GM18502 (cell line): ENCODE data around the gene TNRC6C.

Experiments
- ATAC-seq: cut with Tn5 transposase; IDR thresholded peaks from one replicate; pipeline ENCODE4 v1.9.1; 2021; ENCODE audit warnings: mild to moderate bottlenecking; ENCODE audit not compliant: unreplicated experiment, poor library complexity

TNRC6C gene

DNA sequence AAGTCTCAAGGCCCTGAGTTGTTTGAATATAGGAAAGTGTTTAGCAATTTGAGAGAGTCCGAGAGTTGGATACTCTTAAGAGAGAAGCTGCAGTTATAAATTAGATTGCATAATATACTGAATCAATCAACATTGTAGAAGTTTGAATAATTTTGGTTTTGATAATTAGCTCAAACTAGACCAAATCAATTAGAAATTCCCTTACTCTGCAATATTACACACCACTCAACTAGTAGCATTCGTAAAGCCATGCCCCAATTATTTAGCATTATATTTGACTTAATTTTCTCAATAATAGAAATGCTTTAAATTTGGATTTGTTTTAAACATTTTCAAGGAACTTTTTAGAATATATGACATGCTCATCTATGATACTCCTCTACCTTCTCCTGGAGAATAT is 49.1 kb downstream of the TNRC6C start:
- no peak for ATAC-seq

DNA sequence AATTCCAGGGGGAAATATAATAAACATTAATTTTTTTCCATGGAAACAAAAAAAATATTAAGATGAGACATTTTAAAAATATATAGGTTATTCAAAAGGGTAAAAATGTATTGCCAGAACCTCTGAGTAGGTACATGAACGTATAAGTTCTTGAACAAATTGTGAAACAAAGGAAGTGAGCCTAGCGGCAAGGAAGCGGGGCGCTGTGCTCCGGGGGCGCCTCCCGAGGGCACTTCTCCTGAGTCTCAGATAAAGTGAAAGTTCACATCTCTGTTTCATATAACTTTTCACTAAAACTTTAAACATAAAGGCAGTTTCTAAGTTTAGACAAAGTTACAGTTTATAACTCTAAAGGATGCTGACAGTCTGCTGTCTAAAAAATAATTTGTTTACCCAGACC is 52.3 kb downstream of the TNRC6C start:
- ATAC-seq = no peak

DNA sequence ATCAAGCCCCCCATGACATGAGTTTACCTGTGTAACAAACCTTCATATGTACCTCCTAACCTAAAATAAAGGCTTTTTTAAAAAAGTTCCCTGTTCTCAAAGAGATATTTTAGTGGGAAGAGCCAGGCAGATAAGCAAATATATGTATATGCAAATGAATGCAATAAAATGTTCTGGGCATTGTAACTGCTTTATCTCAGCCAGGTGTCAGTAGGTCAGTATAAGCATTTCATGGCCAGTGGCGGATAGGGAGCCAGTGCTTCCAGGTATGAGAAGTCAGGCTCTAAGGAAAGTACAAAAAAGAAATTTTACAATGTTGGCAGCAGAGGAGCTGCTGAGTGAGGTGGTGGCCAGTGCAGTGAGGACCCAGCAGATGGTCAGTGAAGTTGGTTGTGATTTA is 53.9 kb downstream of the TNRC6C start:
- ATAC-seq = no peak

DNA sequence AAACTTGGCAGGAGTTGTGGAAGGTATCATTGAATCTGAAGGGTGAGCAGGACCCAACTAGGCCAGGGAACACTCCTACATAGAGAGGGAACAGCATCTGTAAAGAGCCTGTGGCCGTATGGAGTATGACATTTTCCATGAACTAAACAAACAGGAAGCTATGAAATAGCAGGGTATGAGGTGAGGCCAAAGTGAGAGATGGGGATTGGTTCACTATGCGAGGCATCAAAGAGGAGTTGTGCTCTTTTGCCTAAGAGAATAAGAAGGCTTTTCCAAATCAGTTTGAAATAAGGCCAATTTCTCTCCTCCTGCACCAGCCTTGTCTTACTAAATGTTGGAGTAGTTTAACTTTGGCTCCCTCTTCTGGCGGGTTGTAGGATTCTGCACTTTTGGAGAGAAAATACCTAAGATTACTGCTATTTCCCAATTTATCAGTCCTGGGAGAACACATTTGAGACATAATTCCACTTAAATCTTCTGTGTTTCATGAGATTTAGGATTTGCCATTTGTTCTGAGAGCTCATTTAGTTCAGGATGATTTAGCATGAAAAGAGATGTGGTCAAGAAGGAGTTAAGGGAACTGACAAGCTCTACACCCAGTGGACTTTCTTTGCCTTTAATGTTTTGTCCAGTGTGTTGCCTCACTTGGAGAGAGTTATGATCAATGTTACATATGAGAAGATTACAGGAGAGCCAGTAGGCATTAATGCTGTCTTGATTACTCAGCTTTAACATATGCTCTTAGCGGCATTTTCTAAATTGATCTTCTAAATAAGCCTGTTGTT is 55.4 kb downstream of the TNRC6C start:
- ATAC-seq = no peak

DNA sequence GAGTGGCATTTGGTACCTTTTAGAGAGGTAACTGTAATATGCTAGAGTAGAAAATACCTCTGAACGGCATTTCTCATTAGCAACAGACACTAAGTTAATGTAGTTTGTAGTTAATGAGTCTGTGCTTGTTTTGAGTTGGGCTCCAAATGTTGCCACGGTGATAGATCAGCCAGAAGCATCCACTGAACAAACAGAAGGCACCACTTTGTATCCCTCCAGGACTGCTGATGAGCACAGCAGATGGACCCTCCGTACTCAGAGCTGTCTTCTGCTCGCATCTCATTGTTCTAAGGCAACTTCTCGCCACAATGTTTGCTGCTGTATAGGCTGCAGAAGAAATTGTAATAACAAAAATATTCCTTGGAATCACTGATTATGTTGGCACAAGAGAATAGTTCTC is 56.1 kb downstream of the TNRC6C start:
- ATAC-seq = no peak

DNA sequence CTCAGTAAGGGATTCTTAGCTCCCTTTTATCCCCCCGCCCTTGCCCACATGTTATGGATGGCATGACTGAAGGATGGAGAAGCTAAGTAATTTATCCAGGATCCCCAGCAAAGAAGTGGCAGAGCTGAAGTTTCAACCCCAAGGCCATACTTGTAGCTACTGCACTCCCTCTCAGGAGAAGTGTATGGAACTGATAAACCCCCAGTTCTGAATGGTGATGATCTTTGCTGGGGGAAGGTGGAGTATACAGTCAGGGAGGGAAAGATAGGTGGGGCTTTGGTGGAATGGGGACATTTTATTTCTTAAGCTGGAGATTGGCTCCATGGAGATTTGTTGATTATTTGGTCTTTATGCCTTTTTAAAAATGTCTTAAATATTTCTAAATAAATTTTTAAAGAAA is 58.3 kb downstream of the TNRC6C start:
- ATAC-seq = no peak

DNA sequence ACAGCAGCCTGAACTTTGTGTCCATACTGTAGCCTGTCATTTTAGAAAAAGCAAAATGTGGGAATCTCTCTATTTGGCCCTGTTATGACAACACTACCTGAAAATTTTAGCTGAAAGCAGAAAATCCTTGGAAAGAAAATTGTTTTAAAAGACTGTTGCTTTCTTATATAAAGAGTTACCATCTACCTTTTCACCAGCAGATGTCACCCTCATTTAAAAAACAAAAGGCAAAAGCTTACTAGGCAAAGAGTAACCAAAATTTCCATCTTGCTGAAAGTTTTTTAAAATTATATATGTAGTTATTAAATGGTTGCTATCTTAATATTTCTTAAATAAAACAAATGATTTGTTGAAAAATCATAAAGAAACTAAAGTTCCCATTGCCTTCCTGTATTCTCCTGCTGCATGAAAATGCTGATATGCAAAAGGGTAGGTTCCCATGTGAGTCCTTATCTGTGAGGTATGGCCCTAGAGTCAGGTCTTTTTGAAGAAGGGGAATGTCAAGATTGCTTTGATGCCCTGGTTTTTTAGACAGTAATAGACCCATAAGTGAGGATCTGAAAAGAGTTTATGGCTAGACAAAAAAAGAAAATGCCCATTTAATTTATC is 61.0 kb downstream of the TNRC6C start:
- no peak for ATAC-seq

DNA sequence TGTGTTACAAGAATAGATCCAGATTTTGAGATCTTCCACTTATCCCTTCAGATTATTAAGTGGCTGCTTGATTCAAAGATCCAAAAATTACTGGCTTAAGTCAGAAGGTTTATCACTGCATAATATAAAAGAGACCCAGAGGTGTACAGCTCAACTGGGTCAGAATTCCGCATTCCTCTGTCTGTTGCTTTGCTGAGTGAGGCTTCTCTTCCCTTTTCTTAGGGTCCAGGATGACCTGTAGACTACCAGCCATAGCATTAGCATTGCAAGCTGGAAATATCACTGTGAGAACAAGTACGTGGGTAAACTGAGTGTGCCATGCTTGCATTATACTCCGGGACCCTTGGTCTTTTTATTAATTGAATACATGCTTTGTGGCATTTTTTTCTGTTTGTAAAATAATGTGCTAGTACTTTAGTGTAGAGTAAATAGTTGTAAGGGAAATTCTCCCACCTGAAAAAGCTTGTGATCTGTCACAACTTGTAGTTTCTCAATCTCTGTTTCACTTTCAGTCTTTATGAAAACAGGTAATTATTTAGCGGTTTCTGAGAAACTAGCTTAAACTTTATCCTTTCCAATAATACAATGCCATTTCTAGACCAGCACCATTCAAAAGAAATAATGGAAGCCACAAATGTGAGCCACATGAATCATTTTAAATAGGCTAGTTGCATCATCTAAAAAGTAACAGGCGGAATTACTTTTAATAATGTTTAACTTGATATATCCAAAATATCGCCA is 61.6 kb downstream of the TNRC6C start:
- peak; percentile 45 for ATAC-seq

DNA sequence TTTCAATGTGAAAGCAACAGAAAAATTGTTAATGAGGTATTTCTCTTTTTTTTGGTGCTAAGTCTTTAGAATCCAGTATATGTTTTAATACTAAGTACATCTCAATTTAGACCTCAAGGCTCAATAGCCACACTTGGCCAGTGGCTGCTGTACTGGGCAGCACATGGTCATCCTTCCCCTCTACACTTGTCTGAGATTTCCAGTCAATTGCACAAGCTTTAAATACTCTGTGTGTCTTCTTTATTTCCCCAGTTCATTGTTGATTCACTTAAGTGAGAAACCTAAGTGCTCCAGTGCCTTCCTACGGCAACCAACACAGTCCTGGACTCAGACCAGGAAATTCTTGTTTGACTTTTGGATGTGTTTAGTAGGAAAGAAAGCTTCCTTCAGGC is 62.2 kb downstream of the TNRC6C start:
- ATAC-seq = no peak

DNA sequence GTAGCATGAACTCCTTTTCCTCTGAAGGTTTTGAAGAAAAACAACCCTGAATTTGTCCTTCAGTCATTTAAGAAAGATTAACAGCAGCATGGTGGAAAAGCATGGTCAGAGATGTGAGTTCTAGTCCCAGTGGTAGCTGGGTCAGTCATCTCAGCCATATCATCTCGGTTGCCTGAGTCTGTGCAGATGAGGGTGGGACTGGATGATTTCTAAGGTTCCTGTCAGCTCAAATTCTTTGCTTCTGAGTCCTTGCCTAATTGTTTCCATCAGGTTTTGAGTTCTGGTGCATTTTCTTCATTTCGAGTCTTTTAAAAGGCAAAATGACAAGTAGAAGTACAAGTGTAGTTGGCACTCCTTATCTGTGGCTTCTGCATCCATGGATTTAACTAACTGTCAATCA is 63.9 kb downstream of the TNRC6C start:
- no peak for ATAC-seq

DNA sequence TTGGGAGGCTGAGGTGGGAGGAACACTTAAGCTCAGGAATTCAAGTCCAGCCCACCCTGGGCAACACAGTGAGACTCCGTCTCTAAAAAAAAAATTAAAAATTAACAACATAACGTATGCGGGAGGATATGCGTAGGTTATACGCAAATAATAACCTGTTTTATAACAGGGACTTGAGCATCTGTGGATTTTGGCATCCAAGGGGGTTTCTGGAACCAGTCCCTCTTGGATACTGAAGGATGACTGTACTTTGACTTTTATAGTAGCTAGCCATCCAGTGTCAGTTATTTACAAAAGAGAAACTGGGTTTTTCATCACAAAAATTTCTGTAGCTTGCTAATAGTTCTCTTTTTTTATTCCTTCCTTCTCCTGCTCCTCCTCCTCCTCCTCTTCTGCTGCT is 64.5 kb downstream of the TNRC6C start:
- no peak for ATAC-seq

DNA sequence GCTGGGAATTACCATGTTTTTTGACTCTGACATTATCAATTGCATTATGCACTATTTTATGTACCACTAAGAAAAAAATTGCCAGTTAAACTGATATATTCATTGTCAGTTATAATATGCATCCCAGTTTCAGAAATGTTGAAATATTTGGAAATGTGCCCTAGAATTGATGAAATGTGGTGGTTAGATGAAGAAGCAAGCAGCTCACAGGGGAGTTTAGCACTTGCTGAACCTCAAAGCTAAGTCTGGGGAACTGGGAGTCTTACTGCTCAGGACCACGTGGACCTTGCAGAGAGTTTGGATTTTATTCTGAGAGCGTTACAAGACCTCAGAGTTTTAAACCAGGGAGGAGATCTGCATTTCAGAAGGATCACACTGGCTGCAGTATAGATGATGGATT is 67.9 kb downstream of the TNRC6C start:
- no peak for ATAC-seq

DNA sequence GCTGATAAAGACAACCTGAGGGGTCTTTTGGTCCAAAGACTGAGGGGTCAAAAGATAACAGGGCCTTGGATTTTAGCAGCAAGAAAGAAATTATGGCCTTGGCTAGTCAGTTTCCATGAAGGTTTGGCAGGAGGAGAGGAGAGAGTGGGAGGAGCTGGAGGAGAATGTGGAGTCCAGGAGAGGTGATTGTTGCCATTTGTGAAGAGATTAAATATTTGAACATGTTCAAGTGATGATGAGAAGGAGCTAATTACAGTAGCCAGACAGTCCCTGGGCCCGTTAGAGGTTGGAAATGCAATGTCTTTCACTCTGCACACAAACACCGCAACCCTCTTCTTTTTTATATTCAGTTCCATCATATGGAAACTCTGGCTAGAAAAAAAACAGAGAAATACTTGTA is 68.6 kb downstream of the TNRC6C start:
- ATAC-seq = no peak

DNA sequence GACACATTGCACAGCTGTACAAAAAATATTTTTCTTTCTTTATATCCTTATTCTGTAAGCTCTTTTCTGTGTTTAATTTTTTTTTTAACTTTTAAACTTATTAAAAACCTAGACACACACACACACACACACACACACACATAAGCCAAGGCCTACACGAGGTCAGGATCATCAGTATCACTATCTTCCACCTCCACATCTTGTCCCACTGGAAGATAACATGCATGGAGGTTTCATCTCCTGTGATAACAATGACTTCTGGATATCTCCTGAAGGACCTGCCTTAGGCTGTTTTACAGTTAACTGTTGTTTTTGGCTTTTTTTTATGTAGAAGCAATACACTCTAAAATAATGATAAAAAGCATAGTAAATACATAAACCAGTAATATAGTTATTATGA is 71.2 kb downstream of the TNRC6C start:
- ATAC-seq = no peak

DNA sequence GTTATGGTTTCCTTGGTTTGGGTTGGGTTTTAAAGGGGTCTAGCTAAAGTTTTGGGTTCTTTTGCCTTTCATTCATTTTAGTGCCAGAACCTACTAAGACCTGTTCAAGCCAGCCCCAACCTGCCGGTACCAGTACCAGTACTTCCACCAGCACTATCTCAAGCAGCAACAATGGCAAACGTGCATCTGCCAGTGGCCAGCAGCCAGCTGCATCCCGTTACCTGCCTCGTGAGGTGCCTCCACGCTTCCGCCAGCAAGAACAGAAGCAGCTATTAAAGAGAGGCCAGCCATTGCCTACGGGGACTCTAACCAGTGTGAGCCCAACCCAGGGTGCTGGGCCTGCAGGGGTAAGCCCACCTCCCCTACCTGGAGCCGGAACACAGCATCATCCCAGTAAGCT is 72.9 kb downstream of the TNRC6C start:
- ATAC-seq = no peak

DNA sequence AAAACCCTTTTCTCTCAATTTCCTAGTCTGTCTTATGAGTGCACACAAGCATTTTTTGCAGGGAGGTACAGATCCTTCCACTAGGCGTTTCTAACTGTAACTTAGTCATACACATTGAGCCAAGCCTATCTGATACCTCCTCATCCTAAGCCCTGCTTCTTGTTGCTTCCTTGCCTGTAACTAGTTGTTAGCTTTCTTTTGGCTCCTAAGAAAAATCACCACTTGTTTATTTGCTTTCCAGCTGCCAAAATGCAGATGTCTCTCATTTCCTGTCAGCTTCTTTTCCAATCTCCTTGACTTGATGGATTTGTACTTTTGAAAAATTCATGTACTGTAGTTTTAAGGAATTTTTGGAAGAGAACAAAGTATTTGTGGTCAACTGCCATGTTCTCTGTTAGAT is 73.7 kb downstream of the TNRC6C start:
- ATAC-seq = no peak

DNA sequence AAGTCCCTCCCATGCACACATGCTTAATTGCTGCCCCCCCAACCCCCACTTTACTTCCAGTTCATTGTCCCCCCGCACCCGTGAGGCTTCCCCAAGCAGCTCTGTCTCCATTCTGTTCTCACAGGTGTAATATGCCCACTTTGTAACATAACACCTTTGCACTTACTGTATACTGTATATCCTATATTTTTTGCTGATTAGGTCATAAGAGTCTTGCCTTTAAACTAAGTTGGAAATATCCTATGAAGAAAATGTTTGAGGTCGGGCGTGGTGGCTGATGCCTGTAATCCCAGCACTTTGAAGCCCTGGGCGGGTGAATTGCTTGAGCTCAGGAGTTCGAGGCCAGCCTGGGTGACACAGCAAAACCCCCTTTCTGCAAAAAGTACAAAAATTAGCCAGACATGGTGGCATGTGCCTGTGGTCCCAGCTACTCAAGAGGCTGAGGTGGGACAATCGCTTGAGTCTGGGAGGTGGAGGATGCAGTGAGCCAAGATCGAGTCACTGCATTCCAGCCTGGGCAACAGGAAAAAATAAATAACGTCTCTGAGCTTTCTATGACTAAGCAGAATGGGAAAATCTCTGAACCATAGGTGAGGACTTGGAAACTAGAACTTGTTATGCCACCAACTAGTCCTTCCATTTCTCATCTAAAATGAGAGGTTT is 76.1 kb downstream of the TNRC6C start:
- no peak for ATAC-seq

DNA sequence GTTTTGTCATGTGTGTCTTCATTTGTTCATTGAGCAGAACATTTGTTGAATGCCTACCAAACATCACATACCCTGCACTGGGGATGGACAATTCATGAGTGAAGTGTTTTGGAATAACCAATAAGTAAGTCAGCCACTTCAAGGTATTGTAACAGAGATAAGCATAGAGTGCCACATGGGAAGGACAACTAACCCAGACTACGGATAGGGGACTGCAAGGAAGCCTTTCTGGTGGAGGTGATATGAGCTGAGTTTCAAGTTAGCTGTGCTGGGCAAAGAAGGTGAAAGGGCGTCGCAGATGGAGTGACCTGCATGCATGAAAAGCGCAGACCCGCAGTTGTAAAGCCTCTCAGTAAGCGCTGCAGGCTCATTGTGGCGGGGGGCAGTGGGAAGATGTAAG is 78.8 kb downstream of the TNRC6C start:
- no peak for ATAC-seq

DNA sequence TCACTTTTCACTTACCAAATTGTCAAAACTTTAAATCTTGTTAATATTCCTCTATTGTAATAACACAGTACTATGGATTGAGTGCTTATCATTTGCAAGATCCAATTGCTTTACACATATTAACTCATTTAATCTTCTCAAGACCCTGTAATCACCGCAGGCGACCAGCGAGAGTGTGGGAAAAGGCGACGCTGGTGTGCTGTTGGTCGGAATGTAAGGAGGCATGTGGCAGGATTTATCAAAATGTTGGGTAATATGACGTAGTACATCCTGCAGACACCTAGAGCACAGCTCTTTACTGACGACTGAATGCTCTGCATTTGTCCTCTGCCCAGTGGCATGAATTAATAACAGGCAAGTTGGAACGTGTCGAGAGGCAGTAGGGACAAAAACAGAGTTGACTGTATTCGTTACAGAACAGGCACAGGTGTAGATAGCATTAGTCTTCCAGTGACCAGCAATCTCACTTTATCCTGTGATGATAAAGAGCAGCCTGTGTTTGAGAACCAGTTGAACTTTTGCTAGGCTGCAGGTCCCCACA is 80.3 kb downstream of the TNRC6C start:
- ATAC-seq = no peak

DNA sequence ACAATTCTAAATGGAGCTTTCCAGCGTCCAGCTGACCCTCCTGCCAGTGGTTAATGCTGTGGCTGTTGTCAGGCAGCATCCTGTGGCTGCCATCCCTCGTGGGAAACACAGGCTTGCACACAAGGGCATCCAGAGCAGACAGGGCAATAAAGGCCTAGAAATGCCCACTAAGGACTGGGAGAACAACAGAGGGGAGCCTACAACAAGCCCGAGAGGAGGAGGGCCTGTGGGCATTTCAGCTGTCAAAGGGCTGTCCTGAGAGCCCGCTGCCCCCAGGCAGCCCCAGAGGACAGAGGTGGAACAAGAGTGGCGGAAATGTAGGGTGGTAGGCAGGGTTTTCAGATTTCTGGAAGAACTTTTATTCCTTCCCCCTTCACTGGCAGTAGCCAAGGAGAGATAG is 81.1 kb downstream of the TNRC6C start:
- ATAC-seq = no peak
